ENCODE measurements around the gene RANBP17.

RANBP17 gene

GRCh38 chr5:171102877-171103610, 241.2 kb downstream of the RANBP17 start:
- DNase-seq = no peak

- no peak for DNase-seq
These were observed 245.9 kb downstream of the RANBP17 start for GRCh38 chr5:171107669-171108068.

- DNase-seq = no peak
These were observed 253.7 kb downstream of the RANBP17 start for GRCh38 chr5:171115519-171115918.

- no peak for DNase-seq
These were observed 254.9 kb downstream of the RANBP17 start for GRCh38 chr5:171116719-171117118.

- DNase-seq = no peak
These were observed 259.3 kb downstream of the RANBP17 start for GRCh38 chr5:171120986-171121622.

GRCh38 chr5:171121638-171122037, 259.8 kb downstream of the RANBP17 start:
- no peak for DNase-seq

GRCh38 chr5:171122372-171122771, 260.6 kb downstream of the RANBP17 start:
- no peak for DNase-seq

GRCh38 chr5:171123417-171123816, 261.6 kb downstream of the RANBP17 start:
- no peak for DNase-seq

- DNase-seq = no peak
These were observed 265.5 kb downstream of the RANBP17 start for GRCh38 chr5:171127314-171127713.

- no peak for DNase-seq
These were observed 266.3 kb downstream of the RANBP17 start for GRCh38 chr5:171128136-171128535.

- no peak for DNase-seq
These were observed 267.5 kb downstream of the RANBP17 start for GRCh38 chr5:171129308-171129707.

GRCh38 chr5:171131497-171131896, 269.7 kb downstream of the RANBP17 start:
- no peak for DNase-seq

- no peak for DNase-seq
These were observed 276.1 kb downstream of the RANBP17 start for GRCh38 chr5:171137768-171138525.

GRCh38 chr5:171139227-171139626, 277.4 kb downstream of the RANBP17 start:
- no peak for DNase-seq

GRCh38 chr5:171142617-171143016, 280.8 kb downstream of the RANBP17 start:
- no peak for DNase-seq

- no peak for DNase-seq
These were observed 281.4 kb downstream of the RANBP17 start for GRCh38 chr5:171143171-171143570.

GRCh38 chr5:171143926-171144325, 282.1 kb downstream of the RANBP17 start:
- DNase-seq = no peak

GRCh38 chr5:171149333-171149732, 287.5 kb downstream of the RANBP17 start:
- DNase-seq = no peak

GRCh38 chr5:171149772-171150171, 288.0 kb downstream of the RANBP17 start:
- DNase-seq = no peak

- no peak for DNase-seq
These were observed 290.6 kb downstream of the RANBP17 start for GRCh38 chr5:171152382-171152781.

- no peak for DNase-seq
These were observed 293.8 kb downstream of the RANBP17 start for GRCh38 chr5:171155621-171156020.

GRCh38 chr5:171157276-171157675, 295.5 kb downstream of the RANBP17 start:
- no peak for DNase-seq

GRCh38 chr5:171157775-171158174, 296.0 kb downstream of the RANBP17 start:
- DNase-seq = no peak

GRCh38 chr5:171158581-171158980, 296.8 kb downstream of the RANBP17 start:
- no peak for DNase-seq

Measured in CD4-positive, alpha-beta T cell treated with Interleukin-17A for 1 hour (primary cell).